Epidermal melanocyte (primary cell): Measurements from ENCODE around the gene LRIT1.

ENCODE experiments used
- DNase-seq: peaks from one replicate; pipeline ENCODE4 v3.0.0; 2011; ENCODE audit warnings: low spot score; ENCODE audit not compliant: insufficient read length

The LRIT1 gene

GRCh38 chr10:84254552-84255478 is 13.5 kb upstream of the LRIT1 start:
- no peak for DNase-seq

GRCh38 chr10:84248794-84249193 is 7.4 kb upstream of the LRIT1 start:
- no peak for DNase-seq

- no peak for DNase-seq
Measured at GRCh38 chr10:84247496-84247895, 6.2 kb upstream of the LRIT1 start.

GRCh38 chr10:84244651-84245270 is 3.4 kb upstream of the LRIT1 start, which contains the start of gene RGR:
Gene RGR, plus strand, starts transcription at chr10:84245053. Its CDS starts 38 bp downstream, at chr10:84245091.
- DNase-seq: peak; percentile 82

- DNase-seq: no peak
Measured at GRCh38 chr10:84243759-84244158, 2.4 kb upstream of the LRIT1 start.

GRCh38 chr10:84238909-84239308 is 2.4 kb downstream of the LRIT1 start:
- DNase-seq: no peak

- no peak for DNase-seq
Measured at GRCh38 chr10:84237199-84238051, 3.9 kb downstream of the LRIT1 start.

- no peak for DNase-seq
Measured at GRCh38 chr10:84236807-84237198, 4.5 kb downstream of the LRIT1 start.

GRCh38 chr10:84235096-84235495 is 6.2 kb downstream of the LRIT1 start:
- no peak for DNase-seq

GRCh38 chr10:84234479-84234878 is 6.9 kb downstream of the LRIT1 start:
- DNase-seq: no peak

GRCh38 chr10:84233940-84234339 is 7.4 kb downstream of the LRIT1 start:
- DNase-seq: no peak

- no peak for DNase-seq
Measured at GRCh38 chr10:84232376-84232775, 9.0 kb downstream of the LRIT1 start.

GRCh38 chr10:84230359-84230758 is 11.0 kb downstream of the LRIT1 start:
- no peak for DNase-seq

- DNase-seq: no peak
Measured at GRCh38 chr10:84227810-84228209, 13.5 kb downstream of the LRIT1 start.

- DNase-seq: no peak
Measured at GRCh38 chr10:84226616-84227015, 14.7 kb downstream of the LRIT1 start.

- no peak for DNase-seq
Measured at GRCh38 chr10:84225427-84226173, 15.7 kb downstream of the LRIT1 start, which contains the start of gene LRIT2. Gene LRIT2, minus strand, starts transcription at chr10:84225544. Its CDS starts 24 bp downstream, at chr10:84225520.

- no peak for DNase-seq
Measured at GRCh38 chr10:84224411-84225028, 16.8 kb downstream of the LRIT1 start.

GRCh38 chr10:84221916-84222315 is 19.4 kb downstream of the LRIT1 start:
- no peak for DNase-seq

- no peak for DNase-seq
Measured at GRCh38 chr10:84217746-84218145, 23.6 kb downstream of the LRIT1 start.

- no peak for DNase-seq
Measured at GRCh38 chr10:84216834-84217233, 24.5 kb downstream of the LRIT1 start.
